Epithelial cell of proximal tubule (primary cell): ENCODE measurements around the gene GNAI1. TPM values are rescaled to one million over a fixed set of nuclear protein-coding genes. Genes with fewer than 3 reads are reported as not detected.

ENCODE experiments used
- DNase-seq: peaks from one replicate; pipeline ENCODE4 v3.0.0-alpha.2; 2011; ENCODE audit warnings: low read depth
- H3K4me3 ChIP-seq: 2 replicates; pipeline ENCODE4 v1.5.1; 2011; ENCODE audit warnings: low read depth, mild to moderate bottlenecking, low read length
- total RNA-seq: library from RNA; depleted of rRNA; stranded (reverse); fragments of >200 nt; gene quantifications from 2 replicates; pipeline ENCODE4 v1.2.3, GENCODE V29; 2015
- TF ChIP-seq, protein P1 (sequence below): conservative IDR thresholded peaks from 2 replicates; pipeline ENCODE4 v1.5.1; 2012; ENCODE audit warnings: low read depth, mild to moderate bottlenecking, low read length

Gene GNAI1
- total RNA-seq, 1 donor from 2014 or later: 30.0 TPM

DNA sequence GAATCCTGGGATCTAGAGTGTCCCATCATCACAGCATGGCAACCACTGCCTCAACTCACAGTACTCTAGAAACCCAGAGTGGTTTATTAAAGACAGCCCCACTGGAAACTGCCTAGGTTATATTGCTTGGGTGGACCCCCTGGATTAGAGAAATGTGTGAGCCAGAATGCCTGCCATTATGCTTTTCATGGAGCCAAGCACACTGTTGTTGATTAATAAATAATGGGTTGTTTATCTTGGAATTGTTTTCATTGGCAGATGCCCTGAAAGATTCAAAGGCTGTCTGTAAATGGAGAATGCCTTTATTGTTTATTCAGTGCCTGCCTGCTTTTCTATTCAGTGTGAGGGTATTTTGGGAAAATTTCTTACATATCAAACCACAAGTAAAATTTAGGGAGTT, 52.1 kb downstream of the GNAI1 start:
- TF ChIP-seq, protein P1, sequence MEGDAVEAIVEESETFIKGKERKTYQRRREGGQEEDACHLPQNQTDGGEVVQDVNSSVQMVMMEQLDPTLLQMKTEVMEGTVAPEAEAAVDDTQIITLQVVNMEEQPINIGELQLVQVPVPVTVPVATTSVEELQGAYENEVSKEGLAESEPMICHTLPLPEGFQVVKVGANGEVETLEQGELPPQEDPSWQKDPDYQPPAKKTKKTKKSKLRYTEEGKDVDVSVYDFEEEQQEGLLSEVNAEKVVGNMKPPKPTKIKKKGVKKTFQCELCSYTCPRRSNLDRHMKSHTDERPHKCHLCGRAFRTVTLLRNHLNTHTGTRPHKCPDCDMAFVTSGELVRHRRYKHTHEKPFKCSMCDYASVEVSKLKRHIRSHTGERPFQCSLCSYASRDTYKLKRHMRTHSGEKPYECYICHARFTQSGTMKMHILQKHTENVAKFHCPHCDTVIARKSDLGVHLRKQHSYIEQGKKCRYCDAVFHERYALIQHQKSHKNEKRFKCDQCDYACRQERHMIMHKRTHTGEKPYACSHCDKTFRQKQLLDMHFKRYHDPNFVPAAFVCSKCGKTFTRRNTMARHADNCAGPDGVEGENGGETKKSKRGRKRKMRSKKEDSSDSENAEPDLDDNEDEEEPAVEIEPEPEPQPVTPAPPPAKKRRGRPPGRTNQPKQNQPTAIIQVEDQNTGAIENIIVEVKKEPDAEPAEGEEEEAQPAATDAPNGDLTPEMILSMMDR: no peak
- DNase-seq: no peak

DNA sequence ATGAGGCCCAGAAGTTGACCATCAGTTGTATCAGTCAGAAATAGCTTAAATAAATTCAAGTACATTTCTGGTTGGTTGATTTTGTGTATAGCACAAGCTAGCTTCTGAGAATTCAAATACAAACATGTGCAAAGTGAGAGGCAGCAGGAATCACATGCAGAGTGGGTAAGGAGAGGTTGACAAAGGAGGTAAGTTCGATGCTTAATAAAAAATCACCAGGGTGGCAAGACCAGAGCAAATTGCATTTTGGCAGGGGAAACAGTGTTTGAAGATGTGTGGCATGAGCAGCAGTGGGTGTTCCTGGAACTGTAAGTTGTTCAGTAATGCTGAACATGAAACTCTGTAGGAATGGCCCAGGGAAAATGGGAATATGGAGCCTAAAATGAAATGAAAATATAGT, 52.6 kb downstream of the GNAI1 start:
- TF ChIP-seq, protein P1: no peak
- no peak overlapping the region for H3K4me3 ChIP-seq
- DNase-seq: no peak

More for the DNA sequence above, 52.1 kb downstream of the GNAI1 start:
- H3K4me3 ChIP-seq: no peak overlapping the region

DNA sequence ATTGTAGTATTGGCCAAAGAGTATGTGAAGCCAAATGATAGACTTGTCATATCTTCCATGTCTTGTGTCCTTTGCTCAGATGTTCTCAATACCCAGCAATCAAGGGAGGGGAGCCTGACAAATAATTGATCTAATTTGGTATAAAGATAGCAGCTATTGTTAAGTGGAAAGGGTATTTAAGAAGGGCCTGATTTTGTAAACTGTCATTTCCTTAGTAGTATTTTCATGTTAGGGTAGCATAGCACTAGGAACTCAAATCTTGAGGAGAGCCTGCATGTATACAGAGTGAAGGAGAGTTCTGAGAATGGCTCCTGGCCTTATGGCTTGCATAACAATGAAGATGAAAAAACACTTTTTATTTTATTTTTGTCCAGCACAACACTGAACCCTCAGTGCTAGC, 53.1 kb downstream of the GNAI1 start:
- TF ChIP-seq, protein P1: no peak
- no peak for DNase-seq
- no peak overlapping the region for H3K4me3 ChIP-seq

DNA sequence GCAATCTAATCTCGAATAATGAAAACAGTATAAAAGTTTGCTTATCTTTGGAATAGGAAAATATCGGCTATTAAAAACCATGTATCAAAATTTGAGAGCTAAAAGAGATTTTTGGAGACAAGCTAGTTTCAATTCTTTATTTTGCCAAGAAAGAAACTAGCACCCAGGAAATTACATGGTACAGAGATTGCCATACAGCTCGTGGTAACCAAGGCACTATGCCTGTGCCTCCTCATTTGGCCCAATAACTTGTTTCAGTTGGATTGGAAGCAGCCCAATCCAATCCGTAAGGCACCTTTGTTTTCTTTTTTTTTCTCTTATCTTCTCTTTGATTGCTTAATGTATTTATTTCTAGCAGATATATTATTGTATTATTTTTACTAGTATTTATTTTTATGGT, 55.0 kb downstream of the GNAI1 start:
- TF ChIP-seq, protein P1: no peak

DNA sequence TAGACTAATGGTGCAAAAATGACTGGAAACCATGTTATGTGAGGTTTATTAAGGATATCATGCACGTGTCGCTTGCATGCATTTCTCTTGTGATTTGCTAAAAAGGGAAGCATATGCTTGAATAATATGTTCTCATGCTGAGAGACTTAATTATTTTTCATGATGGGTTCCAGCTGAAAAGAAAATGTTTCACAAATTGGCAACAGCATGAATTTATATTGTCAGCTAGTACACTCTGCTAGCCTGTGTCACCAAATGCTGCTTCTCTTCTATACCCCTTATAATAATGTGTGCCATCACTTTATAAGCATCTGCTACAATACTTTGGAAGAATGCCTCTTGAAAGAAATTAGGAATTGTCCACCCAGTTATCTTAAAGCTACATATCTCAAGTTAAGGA, 63.0 kb downstream of the GNAI1 start:
- TF ChIP-seq, protein P1: no peak
- DNase-seq: no peak
- H3K4me3 ChIP-seq: no peak overlapping the region

More for the DNA sequence above, 55.0 kb downstream of the GNAI1 start:
- no peak overlapping the region for H3K4me3 ChIP-seq
- no peak for DNase-seq

DNA sequence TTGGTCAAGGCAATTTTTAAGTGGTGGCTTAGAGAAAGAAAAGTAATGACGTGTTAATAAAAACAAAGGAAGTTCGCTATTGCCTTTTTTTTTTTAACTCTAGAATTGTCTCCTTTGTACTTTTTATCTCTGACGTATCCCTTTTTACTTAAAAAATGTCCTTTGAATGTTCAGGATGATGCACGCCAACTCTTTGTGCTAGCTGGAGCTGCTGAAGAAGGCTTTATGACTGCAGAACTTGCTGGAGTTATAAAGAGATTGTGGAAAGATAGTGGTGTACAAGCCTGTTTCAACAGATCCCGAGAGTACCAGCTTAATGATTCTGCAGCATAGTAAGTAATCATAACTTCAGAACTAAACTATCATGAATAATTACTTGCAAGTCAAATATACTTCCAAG, 64.4 kb downstream of the GNAI1 start:
- TF ChIP-seq, protein P1: no peak
- H3K4me3 ChIP-seq: no peak overlapping the region

DNA sequence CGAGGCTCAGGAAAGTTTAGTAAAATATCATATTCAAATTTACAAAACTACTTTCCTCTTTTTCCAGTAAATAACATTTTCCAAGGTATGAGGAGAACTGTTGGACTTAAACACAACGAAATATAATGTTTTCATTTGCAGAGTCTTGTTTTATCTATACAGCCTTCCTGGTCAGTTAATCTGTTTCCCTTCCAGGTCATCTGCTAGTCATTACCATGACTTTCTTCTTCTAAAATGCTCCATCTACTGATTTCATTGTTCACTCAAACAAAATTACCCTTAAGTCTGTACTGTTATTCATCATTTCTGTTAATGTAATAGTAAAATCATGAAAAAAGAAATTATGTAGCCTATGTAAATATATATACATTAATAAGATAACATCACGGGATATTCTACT, 69.8 kb downstream of the GNAI1 start:
- DNase-seq: no peak
- H3K4me3 ChIP-seq: no peak overlapping the region
- TF ChIP-seq, protein P1: no peak

More for the DNA sequence above, 64.4 kb downstream of the GNAI1 start:
- DNase-seq: no peak
